ENCODE results near the gene CUX1. TPM values are rescaled to one million over a fixed set of nuclear protein-coding genes. Genes with fewer than 3 reads are reported as not detected.
"Not testable (repeated sequence)": the region's sequence is repeated elsewhere in the genome, so short reads cannot be mapped to it uniquely, and the experiment has no call there.

CUX1 gene
- total RNA-seq, 2 experiments from 2014 or later = 35.6 to 38.0 TPM

- no peaks in the 10 kb centered on the region for H3K9me3 Mint-ChIP-seq
- no peak overlapping the region for H3K4me3 Mint-ChIP-seq
- ChIA-PET CTCF (no interaction called here), POLR2A (no interaction called here)
- Histone ChIP-seq H3K4me1 (ENCODE audit: insufficient read depth, low read length) (no peaks in the 10 kb centered on the region), H3K27me3 (ENCODE audit: control insufficient read depth in 1 of 2, insufficient read depth in 2 of 2, low read length in 2 of 2) (no peaks in the 10 kb centered on the region), H3K27ac (ENCODE audit: low read depth in 1 of 2, low read length in 2 of 2) (no peak overlapping the region), H3K4me3 (ENCODE audit: low read length) (no peak overlapping the region), H3K36me3 (ENCODE audit: insufficient read depth, low read length) (no peaks in the 10 kb centered on the region), H3K9me3 (ENCODE audit: control insufficient read depth in 1 of 2, insufficient read depth in 1 of 2, low read length in 2 of 2) (no peaks in the 10 kb centered on the region)
- TF ChIP-seq CTCF (IDR thresholded peaks at IDR 0.05) = no peak
- ATAC-seq (ENCODE audit: poor library complexity) (no peak), DNase-seq (no peak)
- peaks cover 11% of the 10 kb centered on the region for H3K36me3 Mint-ChIP-seq (ENCODE audit: low read depth)
- H3K27ac Mint-ChIP-seq = no peak overlapping the region
- peaks cover 6% of the 10 kb centered on the region for H3K4me1 Mint-ChIP-seq (ENCODE audit: low read depth)
- intact Hi-C loops (cut with DNase I, micrococcal nuclease) = no loop called here
- H3K27me3 Mint-ChIP-seq = no peaks in the 10 kb centered on the region
These were observed 111.8 kb downstream of the CUX1 start for GRCh38 chr7:101929256-101929655.

GRCh38 chr7:101929911-101930310 lies 112.5 kb downstream of the CUX1 start:
- CTCF ChIA-PET; H3K9me3 ChIP-seq (ENCODE audit: control insufficient read depth in 1 of 2, insufficient read depth in 1 of 2, low read length in 2 of 2); H3K4me3 ChIP-seq (ENCODE audit: low read length); H3K4me1 Mint-ChIP-seq (ENCODE audit: low read depth); H3K27ac ChIP-seq (ENCODE audit: low read depth in 1 of 2, low read length in 2 of 2); H3K27ac Mint-ChIP-seq; H3K9me3 Mint-ChIP-seq; H3K27me3 ChIP-seq (ENCODE audit: control insufficient read depth in 1 of 2, insufficient read depth in 2 of 2, low read length in 2 of 2); H3K36me3 ChIP-seq (ENCODE audit: insufficient read depth, low read length); H3K4me3 Mint-ChIP-seq; POLR2A ChIA-PET; ATAC-seq (ENCODE audit: poor library complexity); H3K4me1 ChIP-seq (ENCODE audit: insufficient read depth, low read length); DNase-seq; H3K27me3 Mint-ChIP-seq; intact Hi-C loops (cut with DNase I, micrococcal nuclease): not testable (repeated sequence)
- H3K36me3 Mint-ChIP-seq (ENCODE audit: low read depth) = peaks cover 11% of the 10 kb centered on the region

- Histone ChIP-seq H3K9me3 (ENCODE audit: control insufficient read depth in 1 of 2, insufficient read depth in 1 of 2, low read length in 2 of 2) (no peaks in the 10 kb centered on the region), H3K27ac (ENCODE audit: low read depth in 1 of 2, low read length in 2 of 2) (no peak overlapping the region), H3K4me3 (ENCODE audit: low read length) (no peak overlapping the region), H3K36me3 (ENCODE audit: insufficient read depth, low read length) (no peaks in the 10 kb centered on the region), H3K27me3 (ENCODE audit: control insufficient read depth in 1 of 2, insufficient read depth in 2 of 2, low read length in 2 of 2) (no peaks in the 10 kb centered on the region), H3K4me1 (ENCODE audit: insufficient read depth, low read length) (no peaks in the 10 kb centered on the region)
- Mint-ChIP-seq H3K4me1 (ENCODE audit: low read depth) (peaks cover 6% of the 10 kb centered on the region), H3K27ac (no peak overlapping the region), H3K36me3 (ENCODE audit: low read depth) (peaks cover 7% of the 10 kb centered on the region), H3K4me3 (no peak overlapping the region), H3K9me3 (no peaks in the 10 kb centered on the region), H3K27me3 (no peaks in the 10 kb centered on the region)
- TF ChIP-seq CTCF (IDR thresholded peaks at IDR 0.05) = no peak
- ChIA-PET POLR2A (no interaction called here), CTCF (no interaction called here)
- intact Hi-C loops (cut with DNase I, micrococcal nuclease) = no loop called here
- no peak for ATAC-seq (ENCODE audit: poor library complexity)
- no peak for DNase-seq
These were observed 114.7 kb downstream of the CUX1 start for GRCh38 chr7:101932083-101932482.

- ATAC-seq (ENCODE audit: poor library complexity) (no peak), DNase-seq (no peak)
- peaks cover 7% of the 10 kb centered on the region for H3K36me3 Mint-ChIP-seq (ENCODE audit: low read depth)
- intact Hi-C loops (cut with DNase I, micrococcal nuclease) = no loop called here
- H3K27me3 ChIP-seq (ENCODE audit: control insufficient read depth in 1 of 2, insufficient read depth in 2 of 2, low read length in 2 of 2) = no peaks in the 10 kb centered on the region
- H3K27me3 Mint-ChIP-seq = no peaks in the 10 kb centered on the region
- H3K27ac ChIP-seq (ENCODE audit: low read depth in 1 of 2, low read length in 2 of 2) = no peak overlapping the region
- no peaks in the 10 kb centered on the region for H3K9me3 Mint-ChIP-seq
- H3K9me3 ChIP-seq (ENCODE audit: control insufficient read depth in 1 of 2, insufficient read depth in 1 of 2, low read length in 2 of 2) = no peaks in the 10 kb centered on the region
- POLR2A ChIA-PET = no interaction called here
- no peak overlapping the region for H3K27ac Mint-ChIP-seq
- no peak overlapping the region for H3K4me3 Mint-ChIP-seq
- H3K4me3 ChIP-seq (ENCODE audit: low read length) = no peak overlapping the region
- H3K4me1 ChIP-seq (ENCODE audit: insufficient read depth, low read length) = no peaks in the 10 kb centered on the region
- CTCF ChIA-PET = interaction anchor here (0.6 kb wide), 1 partner anchor 177 kb away, joined by 3 read pairs; no protein-coding TSS in a partner anchor
- no peak for TF ChIP-seq CTCF (IDR thresholded peaks at IDR 0.05)
- no peaks in the 10 kb centered on the region for H3K36me3 ChIP-seq (ENCODE audit: insufficient read depth, low read length)
- H3K4me1 Mint-ChIP-seq (ENCODE audit: low read depth) = peaks cover 6% of the 10 kb centered on the region
These were observed 115.6 kb downstream of the CUX1 start for GRCh38 chr7:101933028-101933427.
